ENCODE data around the gene DHRS1. TPM values are rescaled to one million over a fixed set of nuclear protein-coding genes. Genes with fewer than 3 reads are reported as not detected.
A peak's percentile ranks its signal among the peaks of the same experiment; 100 is the strongest.

DHRS1 gene
- total and polyA plus RNA-seq, 9 of the 15 experiments (the other 6 are each of a cell fraction or from before 2014, with no cell fraction given), result 7.3 to 33.6 (median 13.3) TPM

GRCh38 chr14:24316597-24316950 is 17.0 kb upstream of the DHRS1 start:
- TF ChIP-seq HDAC1 (IDR thresholded peaks at IDR 0.05) (0 out of 4 replicates have a peak, but pooled peaks of 1 of the 2 experiments have one; percentile 11), RAD21 (CRISPR knock-in tag; conservative IDR thresholded peaks at IDR 0.05 in 1 of 2, IDR thresholded peaks at IDR 0.05 in 1 of 2) (no peak), MXI1 (IDR thresholded peaks at IDR 0.05; ENCODE audit: low read depth, low read length) (no peak), ZBTB17 (CRISPR knock-in tag; IDR thresholded peaks at IDR 0.05) (no peak), ZNF140 (CRISPR knock-in tag; IDR thresholded peaks at IDR 0.05) (no peak), EGR1 (conservative IDR thresholded peaks at IDR 0.05) (peak; percentile 80), SFPQ (IDR thresholded peaks at IDR 0.05; ENCODE audit: low read depth, low read length) (no peak), ZBTB2 (IDR thresholded peaks at IDR 0.05) (peak; percentile 61; the same call in 1 of the 2 replicates), IRF9 (tag; IDR thresholded peaks at IDR 0.05) (no peak), ATF6 (CRISPR knock-in tag; IDR thresholded peaks at IDR 0.05) (0 out of 2 replicates have a peak, but pooled peaks have one; percentile 5)
- Histone ChIP-seq H3K9me1 (ENCODE audit: control insufficient read depth, insufficient read depth, low read length) (no peaks in the 10 kb centered on the region), H3K9me3 (replicated peaks; ENCODE audit: control insufficient read depth, insufficient read depth, low read depth, low read length) (no peaks in the 10 kb centered on the region), H3K9ac (ENCODE audit: insufficient read depth in 1 of 2, low read depth in 2 of 2, low read length in 2 of 2) (peak overlapping the region; percentile 11 to 38; a peak in 3 of 4 replicates), H3K27ac (ENCODE audit: extremely low read depth, low read depth, low read length) (peak overlapping the region; percentile 71; the same call in 2 of the 3 replicates), H3K36me3 (ENCODE audit: control insufficient read depth, insufficient read depth, low read length) (peaks cover 4% of the 10 kb centered on the region; the same call in 1 of the 3 replicates), H2AFZ (ENCODE audit: low read depth, low read length) (peak overlapping the region; percentile 83), H3K4me3 (no peak overlapping the region), H3K4me1 (replicated peaks in 1 of 2; ENCODE audit: control insufficient read depth in 2 of 2, insufficient read depth in 2 of 2, low read length in 2 of 2) (peaks cover 16 to 30% of the 10 kb centered on the region in 2 experiments), H4K20me1 (replicated peaks; ENCODE audit: control insufficient read depth, insufficient read depth, low read length) (no peaks in the 10 kb centered on the region), H3K79me2 (ENCODE audit: control insufficient read depth, insufficient read depth, low read length) (no peaks in the 10 kb centered on the region), H3K4me2 (ENCODE audit: insufficient read depth, low read length) (peak overlapping the region; percentile 11), H3K27me3 (ENCODE audit: control insufficient read depth in 2 of 2, insufficient read depth in 2 of 2, low read length in 2 of 2) (no peaks in the 10 kb centered on the region)
- FAIRE-seq (peak; percentile 26), DNase-seq (ENCODE audit: extremely low read depth in 1 of 4, low spot score in 3 of 4) (peak; percentile 41 to 60 (median 52)), ATAC-seq (peak; percentile 31)
- intact Hi-C loops (cut with micrococcal nuclease) (no loop called here), in situ Hi-C loops (cut with MboI) (no loop called here)
- no TSS peak for BruUV-seq (replicated peaks)
- POLR2A ChIA-PET, result interaction anchor here (0.6 to 1.2 kb wide), 4 partner anchors 10 to 201 kb away, joined by 3 to 6 read pairs (median 4); no protein-coding TSS in a partner anchor
- WGBS (ENCODE audit: insufficient coverage, low coverage, missing lambda C conversion rate), result 20% methylated on average over 2 of the region's 18 CpGs
- CTCF ChIA-PET (ENCODE audit: low intra/inter-chr PET ratio), result no interaction called here

All from K562 (cell line).